ENCODE results near the gene PCK2. TPM values are rescaled to one million over a fixed set of nuclear protein-coding genes. Genes with fewer than 3 reads are reported as not detected.

PCK2 gene
- total RNA-seq, 2 donors from 2014 or later, result 133 to 173 TPM

DNA sequence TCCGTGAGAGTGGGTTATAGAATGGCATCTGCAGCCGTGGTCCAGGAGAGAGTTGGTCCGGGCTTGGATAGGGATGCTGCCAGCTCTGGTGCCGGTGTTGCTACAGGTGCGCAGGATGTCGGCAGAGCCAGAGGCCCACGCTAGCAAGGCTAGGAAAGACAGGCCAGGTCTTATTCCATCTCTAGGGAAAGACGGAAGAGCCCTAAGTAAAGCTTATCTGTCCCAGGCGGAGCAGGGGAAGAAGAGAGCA is 41.4 kb downstream of the PCK2 start:
- Histone ChIP-seq H3K9ac (ENCODE audit: low read depth in 2 of 2, low read length in 2 of 2) (peak overlapping the region; percentile 67 to 76), H3K27me3 (no peaks in the 10 kb centered on the region), H3K36me3 (peaks cover 13% of the 10 kb centered on the region), H3K27ac (peak overlapping the region; percentile 91), H3K4me3 (peak overlapping the region; percentile 90), H3K9me3 (no peaks in the 10 kb centered on the region), H3K4me1 (peaks cover 19% of the 10 kb centered on the region)
- TF ChIP-seq, protein P1, sequence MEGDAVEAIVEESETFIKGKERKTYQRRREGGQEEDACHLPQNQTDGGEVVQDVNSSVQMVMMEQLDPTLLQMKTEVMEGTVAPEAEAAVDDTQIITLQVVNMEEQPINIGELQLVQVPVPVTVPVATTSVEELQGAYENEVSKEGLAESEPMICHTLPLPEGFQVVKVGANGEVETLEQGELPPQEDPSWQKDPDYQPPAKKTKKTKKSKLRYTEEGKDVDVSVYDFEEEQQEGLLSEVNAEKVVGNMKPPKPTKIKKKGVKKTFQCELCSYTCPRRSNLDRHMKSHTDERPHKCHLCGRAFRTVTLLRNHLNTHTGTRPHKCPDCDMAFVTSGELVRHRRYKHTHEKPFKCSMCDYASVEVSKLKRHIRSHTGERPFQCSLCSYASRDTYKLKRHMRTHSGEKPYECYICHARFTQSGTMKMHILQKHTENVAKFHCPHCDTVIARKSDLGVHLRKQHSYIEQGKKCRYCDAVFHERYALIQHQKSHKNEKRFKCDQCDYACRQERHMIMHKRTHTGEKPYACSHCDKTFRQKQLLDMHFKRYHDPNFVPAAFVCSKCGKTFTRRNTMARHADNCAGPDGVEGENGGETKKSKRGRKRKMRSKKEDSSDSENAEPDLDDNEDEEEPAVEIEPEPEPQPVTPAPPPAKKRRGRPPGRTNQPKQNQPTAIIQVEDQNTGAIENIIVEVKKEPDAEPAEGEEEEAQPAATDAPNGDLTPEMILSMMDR (IDR thresholded peaks at IDR 0.05), result no peak
- DNase-seq, result no peak
- intact Hi-C loops (cut with DNase I), result no loop called here

DNA sequence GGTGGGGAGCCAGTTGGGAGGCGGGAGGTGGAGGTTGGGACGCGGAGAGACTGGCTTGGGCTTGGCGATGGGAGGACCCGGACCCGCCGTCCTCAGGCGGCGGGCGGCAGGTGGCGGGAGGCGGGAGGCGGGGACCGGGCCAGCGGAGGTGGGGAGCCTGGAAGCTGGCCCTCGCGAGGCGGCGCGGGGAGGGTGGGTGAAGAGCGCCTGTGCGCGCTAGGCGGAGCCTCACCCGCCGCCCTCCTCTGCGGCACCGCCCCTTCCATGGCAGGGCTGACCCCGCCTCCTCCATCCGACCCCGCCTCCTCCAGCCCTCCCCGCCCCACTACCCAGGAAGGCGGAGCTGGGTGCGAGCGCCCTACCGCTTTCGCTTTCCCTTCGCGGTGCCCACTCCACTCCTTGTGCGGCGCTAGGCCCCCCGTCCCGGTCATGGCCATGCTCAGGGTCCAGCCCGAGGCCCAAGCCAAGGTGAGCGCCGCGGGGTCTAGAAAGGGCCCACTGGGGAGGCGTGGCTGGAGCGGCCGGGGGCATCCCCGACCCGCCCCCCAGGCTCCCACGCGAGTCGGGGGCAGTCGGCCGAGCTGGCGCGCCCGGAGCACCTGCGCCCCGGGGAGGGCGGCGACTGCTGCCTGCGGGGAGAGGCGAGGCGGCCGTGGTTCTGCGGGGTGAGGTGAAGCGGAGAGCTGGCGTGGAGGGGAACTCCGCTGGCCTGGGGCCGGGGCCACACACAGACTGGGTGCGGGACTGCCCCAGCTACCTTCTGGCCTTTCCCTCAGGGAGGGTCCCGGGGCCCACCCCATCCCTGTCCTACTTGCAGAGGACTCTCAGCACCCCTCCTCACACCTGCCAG is 41.9 kb downstream of the PCK2 start, which contains the start of gene PSME1:
Gene PSME1 (plus strand): TSS at position 361 of the 850 bp plus-strand sequence. CDS start 69 bp downstream, at position 430.
- Histone ChIP-seq H3K36me3 (peaks cover 13% of the 10 kb centered on the region), H3K4me3 (peak within 1 kb of the TSS; percentile 90), H3K4me1 (peaks cover 19% of the 10 kb centered on the region), H3K27me3 (no peaks in the 10 kb centered on the region), H3K9ac (ENCODE audit: low read depth in 2 of 2, low read length in 2 of 2) (peak within 1 kb of the TSS; percentile 90 to 100), H3K27ac (peak within 1 kb of the TSS; percentile 91), H3K9me3 (no peaks in the 10 kb centered on the region)
- intact Hi-C loops (cut with DNase I), result no loop called here
- TF ChIP-seq, protein P1 (IDR thresholded peaks at IDR 0.05), result no peak
- DNase-seq, result peak; percentile 96

DNA sequence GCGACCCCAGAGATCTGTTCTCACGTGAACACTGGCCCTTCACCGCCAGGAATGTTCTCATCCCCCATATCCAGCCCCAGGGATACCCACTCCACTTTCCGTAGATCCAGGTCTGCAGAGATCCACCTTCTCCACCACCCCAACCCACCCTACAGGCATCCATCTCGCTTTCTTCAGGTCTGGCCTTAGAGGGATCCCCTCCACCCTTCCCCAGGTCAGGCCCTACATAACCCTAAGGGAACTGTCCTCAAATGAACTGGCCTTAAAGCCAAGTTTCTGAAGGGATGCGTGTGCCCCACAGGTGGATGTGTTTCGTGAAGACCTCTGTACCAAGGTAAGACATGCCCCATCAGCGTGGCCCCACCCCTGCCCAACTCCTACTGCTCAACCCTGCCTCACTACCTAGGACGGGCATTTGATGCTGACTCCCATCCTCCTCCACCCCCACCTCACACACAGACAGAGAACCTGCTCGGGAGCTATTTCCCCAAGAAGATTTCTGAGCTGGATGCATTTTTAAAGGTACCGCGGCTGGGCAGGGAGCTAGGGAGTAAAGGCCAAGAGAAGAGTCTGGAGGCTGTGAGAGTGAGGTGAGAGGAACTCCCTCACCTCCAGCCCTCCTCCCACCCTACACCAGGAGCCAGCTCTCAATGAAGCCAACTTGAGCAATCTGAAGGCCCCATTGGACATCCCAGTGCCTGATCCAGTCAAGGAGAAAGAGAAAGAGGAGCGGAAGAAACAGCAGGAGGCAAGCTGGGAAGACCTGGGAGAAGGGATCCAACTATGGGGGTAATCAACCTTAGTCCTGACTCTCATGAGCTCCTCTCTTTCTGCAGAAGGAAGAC is 42.8 kb downstream of the PCK2 start:
- no peaks in the 10 kb centered on the region for H3K27me3 ChIP-seq
- H3K36me3 ChIP-seq, result peaks cover 13% of the 10 kb centered on the region
- peak overlapping the region; percentile 90 to 100 for H3K9ac ChIP-seq (ENCODE audit: low read depth in 2 of 2, low read length in 2 of 2)
- H3K4me3 ChIP-seq, result peak overlapping the region; percentile 90
- DNase-seq, result peak; percentile 49
- peaks cover 19% of the 10 kb centered on the region for H3K4me1 ChIP-seq
- TF ChIP-seq, protein P1 (IDR thresholded peaks at IDR 0.05), result no peak
- peak overlapping the region; percentile 91 for H3K27ac ChIP-seq
- intact Hi-C loops (cut with DNase I), result no loop called here
- H3K9me3 ChIP-seq, result no peaks in the 10 kb centered on the region

DNA sequence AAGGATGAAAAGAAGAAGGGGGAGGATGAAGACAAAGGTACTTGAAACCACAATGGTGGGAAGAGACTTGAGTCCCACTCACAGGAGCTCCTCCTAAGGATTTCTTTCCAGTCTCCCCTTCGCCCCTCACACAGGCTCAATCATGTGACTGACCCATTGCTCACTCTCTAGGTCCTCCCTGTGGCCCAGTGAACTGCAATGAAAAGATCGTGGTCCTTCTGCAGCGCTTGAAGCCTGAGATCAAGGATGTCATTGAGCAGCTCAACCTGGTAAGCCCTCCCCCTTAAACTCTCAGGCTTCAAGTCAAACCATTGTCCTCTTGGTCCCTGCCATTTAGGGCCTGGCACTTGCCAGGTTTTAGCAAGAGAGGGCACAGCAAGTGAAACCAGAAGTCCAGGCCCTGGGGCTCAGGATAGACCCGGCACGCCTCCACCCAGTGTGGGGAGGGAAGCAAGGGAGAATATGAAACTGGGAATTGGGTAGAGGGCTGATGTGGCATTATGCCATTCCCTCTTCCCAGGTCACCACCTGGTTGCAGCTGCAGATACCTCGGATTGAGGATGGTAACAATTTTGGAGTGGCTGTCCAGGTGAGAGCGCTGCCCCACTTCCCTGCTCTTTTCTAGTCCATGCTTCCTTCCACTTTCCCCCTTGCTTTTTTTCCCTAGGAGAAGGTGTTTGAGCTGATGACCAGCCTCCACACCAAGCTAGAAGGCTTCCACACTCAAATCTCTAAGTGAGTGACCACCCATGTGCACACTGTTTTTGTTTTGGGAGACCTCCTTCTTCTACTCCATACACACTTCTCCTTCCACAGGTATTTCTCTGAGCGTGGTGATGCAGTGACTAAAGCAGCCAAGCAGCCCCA is 43.7 kb downstream of the PCK2 start:
- H3K36me3 ChIP-seq, result peaks cover 13% of the 10 kb centered on the region
- no peak for DNase-seq
- no peaks in the 10 kb centered on the region for H3K27me3 ChIP-seq
- peaks cover 25% of the 10 kb centered on the region for H3K4me1 ChIP-seq
- H3K4me3 ChIP-seq, result no peak overlapping the region
- TF ChIP-seq, protein P1 (IDR thresholded peaks at IDR 0.05), result no peak
- intact Hi-C loops (cut with DNase I), result no loop called here
- peak overlapping the region in 1 of 2 donors; percentile 90 for H3K9ac ChIP-seq (ENCODE audit: low read depth in 2 of 2, low read length in 2 of 2)
- no peak overlapping the region for H3K27ac ChIP-seq
- H3K9me3 ChIP-seq, result no peaks in the 10 kb centered on the region
